SU-DHL-6 (cell line): Measurements from ENCODE around the gene SRGN.

Source experiments
- H2AFZ ChIP-seq: fragments of 200-600 bp; sonication (generic); 2 replicates; pipeline ENCODE4 v1.6.1; 2014; ENCODE audit warnings: low read depth, mild to moderate bottlenecking, moderate library complexity, mixed read lengths, antibody characterized with exemption, low read length; ENCODE audit not compliant: severe bottlenecking
- H3F3A ChIP-seq: fragments of 200-600 bp; shearing (Covaris generic); 2 replicates; pipeline ENCODE4 v1.6.0; 2016; ENCODE audit warnings: antibody characterized with exemption, mild to moderate bottlenecking; ENCODE audit not compliant: insufficient read depth
- H3K27ac ChIP-seq: fragments of 200-600 bp; sonication (generic); 2 replicates; pipeline ENCODE4 v1.5.1; 2016; ENCODE audit warnings: low read depth, mild to moderate bottlenecking, low read length, moderate library complexity, mixed read lengths
- H3K27me3 ChIP-seq: fragments of 200-600 bp; sonication (generic), shearing (Covaris generic); 2 replicates; pipeline ENCODE4 v1.6.0; 2014; ENCODE audit warnings: mild to moderate bottlenecking, low read length
- H3K36me3 ChIP-seq: fragments of 200-600 bp; sonication (generic); 2 replicates; pipeline ENCODE4 v1.6.1; 2014; ENCODE audit warnings: mild to moderate bottlenecking, low read length, mixed read lengths
- H3K4me2 ChIP-seq: fragments of 300-600, 200-600 bp; shearing (Covaris generic), sonication (generic); 2 replicates; pipeline ENCODE4 v1.6.0; 2014; ENCODE audit warnings: low read length, low read depth, mild to moderate bottlenecking; ENCODE audit not compliant: poor library complexity, severe bottlenecking
- H3K4me3 ChIP-seq: fragments of 200-600 bp; sonication (generic); 2 replicates; pipeline ENCODE4 v1.5.1; 2014; ENCODE audit warnings: antibody characterized with exemption, low read length, mild to moderate bottlenecking, mixed read lengths; ENCODE audit not compliant: insufficient read depth, poor library complexity, severe bottlenecking
- H3K79me2 ChIP-seq: fragments of 200-600 bp; sonication (generic); 2 replicates; pipeline ENCODE4 v1.6.1; 2014; ENCODE audit warnings: mild to moderate bottlenecking, low read length, moderate library complexity; ENCODE audit not compliant: insufficient read depth
- H3K9ac ChIP-seq: fragments of 200-600 bp; sonication (generic); 2 replicates; pipeline ENCODE4 v1.7.0; 2014; ENCODE audit warnings: mild to moderate bottlenecking, low read length
- H3K9me2 ChIP-seq: fragments of 200-600 bp; sonication (generic); replicated peaks from 2 replicates; pipeline ENCODE4 v1.6.1; 2014; ENCODE audit warnings: low read length; ENCODE audit not compliant: insufficient read depth
- H3K9me3 ChIP-seq: fragments of 200-600 bp; sonication (generic); 2 replicates; pipeline ENCODE4 v1.6.1; 2014; ENCODE audit warnings: low read length, mixed read lengths; ENCODE audit not compliant: insufficient read depth
- H4K20me1 ChIP-seq: fragments of 200-600 bp; sonication (generic); 2 replicates; pipeline ENCODE4 v1.6.1; 2014; ENCODE audit warnings: low read depth, mild to moderate bottlenecking, antibody characterized with exemption, low read length, moderate library complexity, mixed read lengths
- EZH2phosphoT487 ChIP-seq: fragments of 200-600 bp; sonication (generic), shearing (Covaris generic); conservative IDR thresholded peaks from 2 replicates; pipeline ENCODE4 v1.6.1; 2018; ENCODE audit warnings: mild to moderate bottlenecking, antibody characterized with exemption, low read length, moderate library complexity, mixed read lengths
- TF ChIP-seq, protein P1 (sequence below): fragments of 200-600 bp; sonication (generic); IDR thresholded peaks from one replicate; pipeline ENCODE4 v1.5.1; 2017; ENCODE audit warnings: antibody characterized with exemption, mild to moderate bottlenecking, low read length, moderate library complexity; ENCODE audit not compliant: insufficient read depth, poor library complexity, severe bottlenecking

Gene SRGN

DNA sequence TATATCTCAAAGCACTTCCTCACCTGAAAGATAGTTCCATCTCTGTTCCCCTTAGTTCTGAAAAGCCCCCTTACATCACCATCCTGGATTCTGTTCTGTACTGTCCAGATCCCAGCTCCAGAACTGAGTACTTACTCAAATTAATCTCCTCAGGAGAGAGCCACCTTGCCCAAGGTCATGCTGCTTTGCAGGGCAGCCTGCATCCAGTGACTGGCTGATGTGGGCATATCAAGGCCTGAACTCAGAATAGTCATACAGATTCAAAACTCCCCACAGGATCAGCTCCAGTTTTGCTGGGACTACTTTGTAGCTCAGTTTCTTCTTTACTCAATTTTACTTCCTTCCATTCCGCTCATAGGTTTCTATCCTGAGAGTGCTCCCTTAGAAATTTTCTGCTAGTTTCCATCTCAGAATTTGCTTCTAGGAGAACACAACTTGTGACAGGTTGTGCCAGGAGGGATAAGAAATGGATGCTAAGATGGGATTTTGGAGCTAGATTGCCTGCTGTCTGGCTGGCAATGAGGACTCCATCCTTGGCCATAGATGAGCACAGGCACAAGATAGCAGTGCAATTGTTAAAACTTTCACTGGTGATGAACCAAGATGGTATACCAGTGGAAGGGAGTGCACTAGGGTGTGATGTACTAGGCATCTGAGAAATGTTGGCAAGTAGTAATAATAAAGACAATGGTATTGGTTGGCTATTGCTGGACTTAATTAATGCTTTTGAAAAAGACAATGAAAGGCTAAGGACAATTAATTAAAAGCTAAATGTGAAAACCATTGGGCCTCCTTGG, 17.3 kb downstream of the SRGN start:
- H3K36me3 ChIP-seq, result no peaks in the 10 kb centered on the region
- TF ChIP-seq, protein P1, sequence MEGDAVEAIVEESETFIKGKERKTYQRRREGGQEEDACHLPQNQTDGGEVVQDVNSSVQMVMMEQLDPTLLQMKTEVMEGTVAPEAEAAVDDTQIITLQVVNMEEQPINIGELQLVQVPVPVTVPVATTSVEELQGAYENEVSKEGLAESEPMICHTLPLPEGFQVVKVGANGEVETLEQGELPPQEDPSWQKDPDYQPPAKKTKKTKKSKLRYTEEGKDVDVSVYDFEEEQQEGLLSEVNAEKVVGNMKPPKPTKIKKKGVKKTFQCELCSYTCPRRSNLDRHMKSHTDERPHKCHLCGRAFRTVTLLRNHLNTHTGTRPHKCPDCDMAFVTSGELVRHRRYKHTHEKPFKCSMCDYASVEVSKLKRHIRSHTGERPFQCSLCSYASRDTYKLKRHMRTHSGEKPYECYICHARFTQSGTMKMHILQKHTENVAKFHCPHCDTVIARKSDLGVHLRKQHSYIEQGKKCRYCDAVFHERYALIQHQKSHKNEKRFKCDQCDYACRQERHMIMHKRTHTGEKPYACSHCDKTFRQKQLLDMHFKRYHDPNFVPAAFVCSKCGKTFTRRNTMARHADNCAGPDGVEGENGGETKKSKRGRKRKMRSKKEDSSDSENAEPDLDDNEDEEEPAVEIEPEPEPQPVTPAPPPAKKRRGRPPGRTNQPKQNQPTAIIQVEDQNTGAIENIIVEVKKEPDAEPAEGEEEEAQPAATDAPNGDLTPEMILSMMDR, result no peak
- no peak for TF ChIP-seq EZH2phosphoT487
- no peak overlapping the region for H3K4me3 ChIP-seq
- no peak overlapping the region for H3K27ac ChIP-seq
- no peaks in the 10 kb centered on the region for H3K9me3 ChIP-seq
- no peaks in the 10 kb centered on the region for H3K9me2 ChIP-seq
- H3K9ac ChIP-seq, result no peak overlapping the region
- H3K79me2 ChIP-seq, result no peaks in the 10 kb centered on the region
- H3K4me2 ChIP-seq, result no peak overlapping the region
- H3K27me3 ChIP-seq, result no peaks in the 10 kb centered on the region
- no peaks in the 10 kb centered on the region for H3F3A ChIP-seq
- H4K20me1 ChIP-seq, result no peaks in the 10 kb centered on the region
- no peak overlapping the region for H2AFZ ChIP-seq

DNA sequence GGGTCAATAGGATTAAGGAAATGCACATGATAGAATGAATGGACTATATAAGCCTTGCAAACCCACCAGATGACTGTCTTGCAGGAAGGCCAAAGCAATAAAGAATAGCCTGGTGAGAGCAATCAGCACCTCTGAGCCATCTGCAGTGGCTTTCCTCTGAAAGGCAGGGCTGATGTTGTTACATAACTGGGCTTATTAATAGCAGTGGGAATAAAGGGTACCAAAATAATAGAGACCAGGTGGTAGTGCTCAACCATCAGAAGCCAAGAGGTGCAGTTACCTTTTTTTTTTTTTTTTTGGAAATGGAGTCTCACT, 19.2 kb downstream of the SRGN start:
- Histone ChIP-seq H3K36me3 (no peaks in the 10 kb centered on the region), H3K4me3 (no peak overlapping the region), H3K27ac (no peak overlapping the region), H3K27me3 (no peaks in the 10 kb centered on the region), H3K79me2 (no peaks in the 10 kb centered on the region), H2AFZ (no peak overlapping the region), H3K9me3 (no peaks in the 10 kb centered on the region), H4K20me1 (no peaks in the 10 kb centered on the region), H3F3A (no peaks in the 10 kb centered on the region), H3K9ac (no peak overlapping the region), H3K9me2 (no peaks in the 10 kb centered on the region), H3K4me2 (no peak overlapping the region)
- TF ChIP-seq, protein P1, result no peak
- no peak for TF ChIP-seq EZH2phosphoT487

DNA sequence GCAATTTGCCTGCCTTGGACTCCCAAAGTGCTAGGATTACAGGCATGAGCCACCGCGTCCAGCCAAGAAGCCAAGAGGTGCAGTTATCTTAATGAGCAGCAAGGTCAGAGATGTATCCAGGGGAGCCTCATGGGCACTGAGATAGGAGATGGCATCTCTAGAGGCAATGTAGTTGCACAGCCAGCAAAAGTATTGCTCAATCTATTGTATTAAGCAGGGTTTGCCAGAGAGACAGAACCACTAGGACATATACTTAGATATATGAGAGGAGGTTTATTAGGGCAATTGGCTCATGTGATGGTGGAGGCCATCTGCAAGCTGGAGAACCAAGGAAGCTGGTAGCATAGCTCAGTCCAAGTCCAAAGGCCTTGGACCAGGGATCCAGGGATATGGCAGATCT, 19.8 kb downstream of the SRGN start:
- no peaks in the 10 kb centered on the region for H3K36me3 ChIP-seq
- H3K27ac ChIP-seq, result no peak overlapping the region
- no peaks in the 10 kb centered on the region for H3K9me2 ChIP-seq
- no peak overlapping the region for H3K9ac ChIP-seq
- H3K27me3 ChIP-seq, result no peaks in the 10 kb centered on the region
- H3K79me2 ChIP-seq, result no peaks in the 10 kb centered on the region
- H4K20me1 ChIP-seq, result no peaks in the 10 kb centered on the region
- H3F3A ChIP-seq, result no peaks in the 10 kb centered on the region
- H2AFZ ChIP-seq, result no peak overlapping the region
- no peak overlapping the region for H3K4me2 ChIP-seq
- H3K4me3 ChIP-seq, result no peak overlapping the region
- no peak for TF ChIP-seq EZH2phosphoT487
- TF ChIP-seq, protein P1, result no peak
- no peaks in the 10 kb centered on the region for H3K9me3 ChIP-seq
